ENCODE data around the gene PPP6C.
"Not testable (repeated sequence)": the region's sequence is repeated elsewhere in the genome, so short reads cannot be mapped to it uniquely, and the experiment has no call there.

The PPP6C gene

GRCh38 chr9:125189361-125190289 lies at the start of gene PPP6C:
Gene PPP6C, minus strand, starts transcription at chr9:125189803. Its CDS starts 85 bp downstream, at chr9:125189718.
- peak; percentile 96 for DNase-seq (ENCODE audit: low read depth)

GRCh38 chr9:125238915-125239446 lies 49.4 kb upstream of the PPP6C start:
- DNase-seq (ENCODE audit: low read depth): no peak

- DNase-seq (ENCODE audit: low read depth): no peak
These were observed 48.7 kb upstream of the PPP6C start for GRCh38 chr9:125238127-125238914.

GRCh38 chr9:125236520-125237159 lies 47.0 kb upstream of the PPP6C start:
- not testable (repeated sequence) for DNase-seq (ENCODE audit: low read depth)

GRCh38 chr9:125235804-125236519 lies 46.4 kb upstream of the PPP6C start:
- no peak for DNase-seq (ENCODE audit: low read depth)

- DNase-seq (ENCODE audit: low read depth): not testable (repeated sequence)
These were observed 44.5 kb upstream of the PPP6C start for GRCh38 chr9:125234099-125234498.

GRCh38 chr9:125233678-125234077 lies 44.1 kb upstream of the PPP6C start:
- no peak for DNase-seq (ENCODE audit: low read depth)

- no peak for DNase-seq (ENCODE audit: low read depth)
These were observed 38.2 kb upstream of the PPP6C start for GRCh38 chr9:125227761-125228160.

GRCh38 chr9:125224858-125225257 lies 35.3 kb upstream of the PPP6C start:
- not testable (repeated sequence) for DNase-seq (ENCODE audit: low read depth)

GRCh38 chr9:125218621-125219020 lies 29.0 kb upstream of the PPP6C start:
- no peak for DNase-seq (ENCODE audit: low read depth)

- no peak for DNase-seq (ENCODE audit: low read depth)
These were observed 24.6 kb upstream of the PPP6C start for GRCh38 chr9:125214186-125214585.

GRCh38 chr9:125204477-125204876 lies 14.9 kb upstream of the PPP6C start:
- DNase-seq (ENCODE audit: low read depth): no peak

GRCh38 chr9:125202846-125203618 lies 13.4 kb upstream of the PPP6C start:
- no peak for DNase-seq (ENCODE audit: low read depth)

- peak; percentile 79 for DNase-seq (ENCODE audit: low read depth)
These were observed 10.8 kb upstream of the PPP6C start, which contains the start of gene RABEPK for GRCh38 chr9:125200216-125201047. Gene RABEPK, plus strand, starts transcription at chr9:125200542. Its CDS starts 2,472 bp downstream, at chr9:125203014.

- DNase-seq (ENCODE audit: low read depth): not testable (repeated sequence)
These were observed 6.0 kb upstream of the PPP6C start for GRCh38 chr9:125195591-125195990.

GRCh38 chr9:125194466-125194865 lies 4.9 kb upstream of the PPP6C start:
- DNase-seq (ENCODE audit: low read depth): not testable (repeated sequence)

- DNase-seq (ENCODE audit: low read depth): no peak
These were observed 778 bp upstream of the PPP6C start for GRCh38 chr9:125190361-125190801.

- DNase-seq (ENCODE audit: low read depth): no peak
These were observed 617 bp downstream of the PPP6C start for GRCh38 chr9:125189011-125189360.

- DNase-seq (ENCODE audit: low read depth): no peak
These were observed 6.0 kb downstream of the PPP6C start for GRCh38 chr9:125183561-125183960.

- no peak for DNase-seq (ENCODE audit: low read depth)
These were observed 6.5 kb downstream of the PPP6C start for GRCh38 chr9:125183054-125183453.
